Stimulated activated CD8-positive, alpha-beta memory T cell treated with anti-CD3 and anti-CD28 coated beads, Interleukin-12 subunit alpha, Interleukin-12 subunit beta, amount 100 ng/mL, for 24 hours (primary cell): ENCODE data around the gene DRAXIN.
A peak's percentile ranks its signal among the peaks of the same experiment; 100 is the strongest.

Experiments
- DNase-seq: peaks from one replicate; pipeline ENCODE4 v3.0.0-alpha.2; 2020; ENCODE audit errors: extremely low read depth

The DRAXIN gene

DNA sequence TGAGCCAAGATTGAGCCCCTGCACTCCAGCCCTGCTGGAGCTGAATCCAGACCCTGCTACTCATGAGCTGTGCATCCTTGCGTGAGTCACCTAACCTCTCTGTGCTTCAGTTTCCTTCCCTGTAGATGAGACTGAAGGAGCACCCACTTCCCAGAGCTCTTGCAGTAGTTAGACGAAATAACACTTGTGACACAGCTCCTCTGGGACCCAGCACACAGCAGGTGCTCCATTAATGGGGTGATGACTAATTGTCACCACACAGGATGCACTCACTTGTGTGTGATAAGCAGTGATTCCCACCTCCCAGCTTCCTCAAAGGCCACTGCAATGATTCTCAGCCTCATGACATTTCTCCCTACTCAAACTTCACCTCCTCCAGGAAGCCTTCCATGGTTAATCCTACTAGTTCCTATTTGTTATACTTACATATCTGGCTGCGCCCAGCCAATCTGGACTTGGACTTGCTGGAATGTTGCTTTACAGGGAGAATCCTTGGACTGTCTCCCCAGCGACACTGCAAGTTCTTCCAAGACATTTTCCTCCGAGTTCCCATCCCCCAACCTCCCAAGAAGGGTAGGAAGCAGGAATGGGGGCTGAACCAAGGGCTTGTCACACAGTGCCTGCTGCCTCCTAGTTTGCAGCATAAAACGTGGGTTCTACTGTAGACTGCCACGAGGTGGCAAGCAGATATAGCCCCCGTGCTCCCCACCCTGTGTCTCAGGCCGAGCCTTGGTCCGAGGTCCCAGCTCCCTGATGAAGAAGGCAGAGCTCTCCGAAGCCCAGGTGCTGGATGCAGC is 17.2 kb downstream of the DRAXIN start:
- no peak for DNase-seq

DNA sequence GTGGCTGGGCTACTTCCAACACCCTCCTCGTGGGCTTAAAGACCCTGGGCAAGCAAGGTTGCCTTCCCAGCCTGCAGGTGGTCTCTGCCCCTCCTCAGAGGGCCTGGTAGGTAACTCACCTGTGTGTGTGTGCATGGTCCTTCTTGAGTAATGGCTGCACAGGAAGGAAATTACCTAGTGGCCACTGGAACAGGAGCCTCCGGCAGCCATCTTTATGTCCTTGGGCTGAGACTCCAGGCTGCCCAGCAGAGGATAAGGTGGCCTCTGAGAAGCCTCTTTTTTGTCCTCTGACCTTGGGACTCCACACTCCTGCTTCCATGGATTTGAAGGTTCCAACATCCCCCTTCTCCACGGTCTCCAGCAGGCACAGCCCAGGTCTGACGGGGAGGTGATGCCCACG is 20.0 kb downstream of the DRAXIN start:
- no peak for DNase-seq

GRCh38 chr1:11712285-11712684 is 20.8 kb downstream of the DRAXIN start:
- DNase-seq: no peak

GRCh38 chr1:11713095-11713494 is 21.6 kb downstream of the DRAXIN start:
- DNase-seq: no peak

DNA sequence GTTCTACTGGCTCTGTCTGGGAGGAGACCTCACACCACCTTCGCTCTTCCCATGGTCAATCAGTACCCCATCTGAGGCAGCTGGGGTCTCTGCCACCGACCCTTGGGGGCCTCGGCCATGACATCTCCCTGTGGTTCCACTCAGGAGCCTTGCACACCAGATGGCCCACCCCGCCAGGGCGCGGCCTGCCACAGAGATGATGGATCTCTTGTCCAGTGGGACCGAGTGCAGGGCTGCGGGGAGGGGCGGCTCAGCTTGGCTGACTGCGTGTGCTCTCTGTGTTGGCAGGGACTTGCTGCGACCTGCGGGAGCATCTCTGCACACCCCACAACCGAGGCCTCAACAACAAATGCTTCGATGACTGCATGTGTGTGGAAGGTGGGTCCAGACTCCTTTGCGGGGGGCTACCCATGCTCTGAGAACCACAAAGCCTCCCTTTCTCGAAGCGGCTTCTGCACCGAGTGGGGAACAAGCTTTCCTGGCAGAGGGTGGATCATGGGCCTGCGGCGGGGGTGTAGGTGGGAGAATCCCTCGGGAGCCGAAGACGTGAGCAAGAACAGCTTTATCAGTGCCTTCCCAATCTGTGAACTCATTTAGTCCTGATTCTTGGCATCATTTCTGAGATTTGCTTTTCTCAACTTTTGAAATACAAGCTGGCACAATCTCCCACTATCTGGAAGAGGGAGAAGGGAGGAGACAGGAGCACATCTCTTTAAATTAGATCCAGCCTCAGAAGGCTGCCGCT is 23.5 kb downstream of the DRAXIN start:
- no peak for DNase-seq

GRCh38 chr1:11719313-11720032 is 28.0 kb downstream of the DRAXIN start:
- DNase-seq: peak; percentile 61

DNA sequence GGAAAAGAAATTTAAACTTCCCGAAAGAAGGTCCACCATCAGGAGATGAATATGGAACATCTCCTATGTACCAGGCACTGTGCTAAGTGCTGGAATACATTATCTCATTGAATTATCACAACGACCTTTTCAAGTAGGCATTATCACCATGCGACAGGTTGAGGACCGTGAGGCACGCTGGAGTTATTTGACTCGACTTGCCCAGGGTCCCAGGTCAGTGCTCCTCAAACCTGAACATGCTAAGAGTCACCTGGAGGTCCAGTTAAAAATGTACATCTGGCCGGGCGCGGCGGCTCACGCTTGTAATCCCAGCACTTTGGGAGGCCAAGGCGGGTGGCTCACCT is 28.5 kb downstream of the DRAXIN start:
- no peak for DNase-seq

- DNase-seq: no peak
Measured at GRCh38 chr1:11720525-11720924, 29.0 kb downstream of the DRAXIN start.

DNA sequence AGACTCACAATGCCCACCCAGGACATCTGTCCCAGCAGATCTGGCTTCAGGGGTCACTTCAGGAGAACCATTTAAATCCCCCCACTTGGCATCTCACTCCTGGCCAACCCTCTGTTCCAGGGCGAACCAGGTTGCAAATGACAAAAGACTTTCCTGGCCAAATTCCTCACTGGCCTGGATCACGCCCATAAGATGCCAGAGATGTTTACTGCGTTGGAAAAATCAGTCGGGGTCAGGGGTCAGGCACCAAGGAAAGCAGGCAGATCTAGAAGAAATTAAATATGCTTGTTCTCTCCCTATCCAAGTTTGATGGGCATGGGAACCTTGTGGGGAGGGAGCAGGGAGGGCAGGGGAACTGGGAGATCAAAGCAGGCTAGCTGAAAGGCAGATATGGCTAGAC is 29.8 kb downstream of the DRAXIN start:
- no peak for DNase-seq

DNA sequence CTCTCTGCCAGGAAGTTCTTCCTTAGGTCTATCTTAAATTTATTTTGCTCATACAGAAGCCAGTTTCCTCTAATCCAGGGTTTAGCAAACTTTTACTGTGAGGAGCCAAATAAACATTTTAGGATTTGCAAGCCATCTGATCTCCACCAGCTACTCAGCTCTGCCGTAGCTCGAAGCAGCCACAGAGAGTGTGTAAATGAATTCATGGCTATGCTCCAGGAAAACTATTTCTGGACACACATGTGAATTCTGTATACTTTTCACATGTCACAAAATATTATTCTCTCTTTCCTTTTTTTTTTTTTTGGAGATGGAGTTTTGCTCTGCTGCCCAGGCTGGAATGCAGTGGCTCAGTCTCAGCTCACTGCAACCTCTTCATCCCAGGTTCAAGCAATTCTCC is 31.0 kb downstream of the DRAXIN start:
- no peak for DNase-seq

GRCh38 chr1:11725616-11726015 is 34.1 kb downstream of the DRAXIN start:
- DNase-seq: no peak

DNA sequence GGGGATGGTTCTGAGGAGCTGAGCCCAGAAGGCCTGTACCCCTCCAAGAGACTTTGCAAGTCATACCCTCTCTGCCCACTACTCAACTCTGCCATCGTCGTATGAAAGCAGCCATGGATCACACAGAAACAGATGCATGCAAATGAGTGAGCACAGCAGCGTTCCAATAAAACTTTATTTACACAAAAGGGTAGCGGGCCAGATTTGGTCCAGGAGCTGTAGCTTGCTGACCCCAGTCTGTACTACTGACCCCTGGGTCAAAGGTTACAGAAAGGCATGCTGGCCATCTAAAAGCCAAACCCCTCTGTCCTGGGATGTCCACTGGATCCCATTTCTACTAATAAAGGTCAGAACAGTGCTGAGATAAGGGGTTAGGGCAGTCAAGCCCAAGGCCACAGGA is 35.6 kb downstream of the DRAXIN start:
- no peak for DNase-seq

GRCh38 chr1:11728126-11728806 is 36.8 kb downstream of the DRAXIN start:
- no peak for DNase-seq

DNA sequence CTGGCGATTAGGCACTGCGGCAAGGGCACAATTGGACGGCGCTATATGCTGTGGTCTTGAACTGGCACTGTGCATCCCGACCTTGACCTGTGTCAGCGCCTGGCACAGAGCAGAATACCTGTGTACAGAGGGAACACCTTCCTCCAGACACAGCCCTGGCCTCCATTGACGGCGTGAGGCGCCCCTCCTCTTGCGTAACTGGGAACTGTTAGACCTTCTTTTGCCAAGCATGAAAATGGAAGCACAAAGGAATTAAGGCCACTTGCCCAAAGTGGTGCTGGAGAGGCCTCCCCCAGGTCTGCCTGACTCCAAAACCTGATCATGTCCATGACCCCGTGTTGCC is 37.6 kb downstream of the DRAXIN start:
- DNase-seq: no peak

- no peak for DNase-seq
Measured at GRCh38 chr1:11729498-11730428, 38.3 kb downstream of the DRAXIN start.

DNA sequence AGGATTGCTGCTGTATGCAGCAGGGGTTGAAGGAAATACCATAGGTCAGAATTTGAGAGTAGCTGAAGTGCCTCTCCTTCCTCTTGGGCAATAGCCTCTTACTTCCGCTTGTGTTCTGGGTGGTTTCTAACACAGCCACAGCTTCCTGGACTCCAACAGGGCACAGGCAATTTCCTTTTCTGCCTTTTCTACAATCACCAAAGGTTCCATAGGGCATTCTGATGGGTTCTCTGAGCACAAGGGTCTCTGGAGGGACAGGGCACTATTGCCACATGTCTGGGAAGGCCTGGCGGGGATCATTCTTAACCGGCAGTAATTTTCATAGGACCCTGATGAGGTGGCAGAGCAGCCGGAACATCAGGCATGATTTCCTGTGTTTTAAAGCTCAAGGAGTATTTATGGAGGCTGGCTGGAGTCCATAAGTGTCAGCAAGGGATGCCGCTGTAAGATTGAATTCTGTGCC is 39.0 kb downstream of the DRAXIN start:
- DNase-seq: no peak

DNA sequence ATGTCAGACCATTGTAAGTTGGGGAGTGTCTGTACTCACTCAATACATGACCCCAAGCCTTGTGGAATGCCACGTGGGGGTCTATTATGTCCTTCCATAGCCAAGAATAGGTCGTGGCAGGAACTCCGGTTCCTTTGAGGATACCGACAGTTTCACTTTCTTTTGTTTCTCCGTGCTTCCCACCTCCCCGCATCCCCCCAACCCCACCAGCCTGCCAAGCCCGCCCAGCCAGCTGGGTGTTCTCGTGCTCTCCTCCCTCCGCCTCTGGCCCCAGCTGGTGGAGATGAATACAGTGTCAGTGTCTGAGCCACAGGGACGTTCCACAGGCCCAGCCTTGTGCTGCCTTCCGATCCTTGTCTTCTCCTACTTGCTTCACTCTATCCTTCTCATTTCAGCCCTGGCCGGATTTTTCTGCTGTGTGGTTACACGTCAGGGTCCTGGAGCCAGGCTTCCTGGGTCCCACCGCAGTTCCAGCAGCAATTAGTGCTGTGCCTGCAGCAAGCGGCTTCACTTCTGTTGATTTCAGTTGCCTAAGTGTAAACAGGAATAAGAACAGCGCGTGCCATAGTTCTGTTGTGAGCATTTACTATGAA is 40.3 kb downstream of the DRAXIN start:
- DNase-seq: no peak

DNA sequence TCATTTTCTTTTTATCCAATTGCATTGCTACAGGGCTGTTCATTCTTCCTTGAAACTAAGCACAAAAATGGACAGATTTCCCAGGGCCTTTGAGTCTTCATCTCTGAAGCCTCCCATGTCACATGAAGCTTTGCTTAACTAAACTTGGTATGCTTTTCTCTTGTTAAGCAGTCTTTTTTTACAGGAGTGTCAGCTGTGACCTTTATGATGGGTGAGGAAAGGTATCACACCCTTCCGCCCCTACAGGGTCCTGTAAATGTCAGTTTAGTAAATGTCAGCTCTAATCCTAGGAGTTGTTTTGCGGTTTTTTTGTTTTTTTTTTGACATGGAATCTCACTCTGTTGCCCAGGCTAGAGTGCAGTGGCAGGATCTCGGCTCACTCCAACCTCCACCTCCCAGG is 41.8 kb downstream of the DRAXIN start:
- no peak for DNase-seq

- no peak for DNase-seq
Measured at GRCh38 chr1:11735531-11735853, 44.0 kb downstream of the DRAXIN start.

GRCh38 chr1:11735854-11736745 is 44.6 kb downstream of the DRAXIN start, which contains the start of gene AGTRAP:
Gene AGTRAP (plus strand): TSS chr1:11736136. CDS start chr1:11736209, 73 bp downstream.
- peak; percentile 72 for DNase-seq
